GM13976 (cell line): ENCODE measurements around the gene SPTLC1.
A peak's percentile ranks its signal among the peaks of the same experiment; 100 is the strongest.

Experiments used
- DNase-seq: peaks from one replicate; pipeline ENCODE4 v3.0.0; 2012; ENCODE audit warnings: low spot score
- CTCF ChIP-seq: IDR thresholded peaks from 2 replicates; pipeline ENCODE4 v1.5.1; 2012; ENCODE audit warnings: borderline replicate concordance, mild to moderate bottlenecking; ENCODE audit not compliant: insufficient read depth; ENCODE audit errors: extremely low read depth, missing control alignments, control extremely low read depth
- in situ Hi-C: fragments of 300-500 bp; cut with MboI; formaldehyde crosslinking; loops from one replicate; pipeline ENCODE4 v1.12.0; 2022; ENCODE audit warnings: low sequenced_read_pairs, mixed read lengths, inconsistent platforms; ENCODE audit not compliant: unreplicated experiment

Gene SPTLC1, protein sequence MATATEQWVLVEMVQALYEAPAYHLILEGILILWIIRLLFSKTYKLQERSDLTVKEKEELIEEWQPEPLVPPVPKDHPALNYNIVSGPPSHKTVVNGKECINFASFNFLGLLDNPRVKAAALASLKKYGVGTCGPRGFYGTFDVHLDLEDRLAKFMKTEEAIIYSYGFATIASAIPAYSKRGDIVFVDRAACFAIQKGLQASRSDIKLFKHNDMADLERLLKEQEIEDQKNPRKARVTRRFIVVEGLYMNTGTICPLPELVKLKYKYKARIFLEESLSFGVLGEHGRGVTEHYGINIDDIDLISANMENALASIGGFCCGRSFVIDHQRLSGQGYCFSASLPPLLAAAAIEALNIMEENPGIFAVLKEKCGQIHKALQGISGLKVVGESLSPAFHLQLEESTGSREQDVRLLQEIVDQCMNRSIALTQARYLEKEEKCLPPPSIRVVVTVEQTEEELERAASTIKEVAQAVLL

GRCh38 chr9:92115071-92115858 lies at the start of gene SPTLC1:
Gene SPTLC1 (minus strand): TSS chr9:92115413. CDS start chr9:92115370, 43 bp downstream.
- peak; percentile 96 for DNase-seq
- no peak for TF ChIP-seq CTCF
- in situ Hi-C loops = no loop called here

DNA sequence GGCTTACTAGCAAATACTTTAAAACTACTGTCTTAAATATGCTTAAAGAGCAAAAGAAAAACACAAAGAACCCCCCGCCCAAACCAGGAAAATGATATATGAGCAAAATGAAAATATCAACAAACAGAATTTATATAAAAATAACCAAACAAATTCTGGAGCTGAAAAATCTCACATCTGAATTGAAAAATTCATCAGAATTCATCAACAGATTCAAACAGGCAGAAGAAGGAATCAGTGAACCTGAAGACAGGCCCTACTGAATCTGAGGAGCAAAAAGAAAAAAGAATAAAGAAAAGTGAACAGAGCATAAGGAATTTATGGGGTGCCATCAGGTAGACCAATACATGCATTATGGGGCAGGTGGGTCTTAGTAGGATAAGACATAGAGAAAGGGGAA lies 49.8 kb upstream of the SPTLC1 start:
- DNase-seq = no peak
- no peak for TF ChIP-seq CTCF
- in situ Hi-C loops = no loop called here

GRCh38 chr9:92164490-92164889 lies 49.3 kb upstream of the SPTLC1 start:
- in situ Hi-C loops = no loop called here
- no peak for TF ChIP-seq CTCF
- DNase-seq = no peak

- in situ Hi-C loops = no loop called here
- DNase-seq = no peak
- no peak for TF ChIP-seq CTCF
Observed at GRCh38 chr9:92163276-92163675, 48.1 kb upstream of the SPTLC1 start.

DNA sequence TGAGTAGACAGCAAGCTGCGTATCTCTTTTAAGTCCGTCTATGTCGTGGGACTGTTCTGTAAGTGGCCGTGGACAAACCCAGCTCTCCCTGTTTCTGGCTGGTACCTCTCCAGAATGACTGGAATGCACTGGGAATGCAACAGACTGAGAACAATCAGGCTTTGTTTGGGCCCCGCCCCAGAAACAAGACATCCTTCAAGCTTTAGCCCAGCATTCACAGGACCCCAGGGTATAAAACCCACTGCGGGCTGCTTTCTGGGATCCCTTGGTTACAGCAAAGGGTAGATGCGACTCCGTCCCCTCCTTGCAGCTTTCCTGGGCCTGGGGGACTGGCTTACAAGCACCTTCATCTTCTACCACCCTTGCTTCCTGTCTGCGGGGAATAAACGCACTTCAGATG lies 45.6 kb upstream of the SPTLC1 start:
- no peak for DNase-seq

More for the DNA sequence above, 45.6 kb upstream of the SPTLC1 start:
- in situ Hi-C loops = no loop called here
- TF ChIP-seq CTCF = no peak
